GM12878 (cell line): ENCODE results near the gene DDRGK1. TPM values are rescaled to one million over a fixed set of nuclear protein-coding genes. Genes with fewer than 3 reads are reported as not detected.

Source experiments
- ATAC-seq: fragments of 200-7000 bp; cut with Tn5 transposase; 3 replicates; pipeline ENCODE4 v1.9.1; 2020; ENCODE audit warnings: mild to moderate bottlenecking, moderate library complexity
- BruUV-seq: library from RNA; stranded (reverse); fragments of 400-500 nt; replicated peaks from 2 replicates; lab custom pipeline; 2021; lab: Mats Ljungman, UMichigan
- CTCF ChIA-PET: fragments of 300-600 bp; sonication (Branson Sonifier 250); formaldehyde crosslinking; extraction: SDS; loops from one replicate; lab custom pipeline; 2021; ENCODE audit warnings: inconsistent platforms; lab: Yijun Ruan, JAX
- POLR2A ChIA-PET: fragments of 350-600 bp; formaldehyde crosslinking; extraction: SDS; loops from one replicate; lab custom pipeline; 2021; ENCODE audit warnings: inconsistent platforms; lab: Charles Lee
- RAD21 ChIA-PET: fragments of 300-600 bp; sonication (Branson Sonifier 250); formaldehyde crosslinking; loops from one replicate; lab custom pipeline; 2023; ENCODE audit warnings: antibody characterized with exemption; ENCODE audit not compliant: unreplicated experiment; lab: Charles Lee
- SMC1A ChIA-PET: fragments of 300-600 bp; sonication (Branson Sonifier 250); formaldehyde crosslinking; loops from one replicate; lab custom pipeline; 2023; ENCODE audit not compliant: unreplicated experiment, uncharacterized antibody; lab: Charles Lee
- DNase-seq: peaks from one replicate; pipeline ENCODE4 v3.0.0-alpha.2; 2011; ENCODE audit warnings: low read depth, low spot score
- FAIRE-seq: peaks from 3 replicates; lab custom pipeline; 2011; peaks lifted over from hg19 to GRCh38; lab: Jason Lieb, UNC
- H2AFZ ChIP-seq: 2 replicates; pipeline ENCODE4 v1.6.0; 2011; ENCODE audit warnings: low read depth, low read length, control low read depth; ENCODE audit not compliant: control insufficient read depth
- H3K27ac ChIP-seq: 2 replicates; pipeline ENCODE4 v1.5.1; 2011; ENCODE audit warnings: control low read depth; ENCODE audit not compliant: control insufficient read depth, insufficient read depth
- H3K27me3 ChIP-seq, 2 experiments: replicated peaks in 1 of 2; 2 replicates each; pipeline versions ENCODE4 v1.6.0 to v1.6.1; 2011; ENCODE audit warnings: low read length in 1 of 2; ENCODE audit not compliant: control insufficient read depth in 2 of 2, insufficient read depth in 2 of 2
- H3K36me3 ChIP-seq, 2 experiments: 2 replicates each; pipeline ENCODE4 v1.5.1; 2011; ENCODE audit warnings: low read length in 1 of 2; ENCODE audit not compliant: control insufficient read depth in 2 of 2, insufficient read depth in 2 of 2
- H3K4me1 ChIP-seq: 2 replicates; pipeline ENCODE4 v1.6.1; 2011; ENCODE audit warnings: mild to moderate bottlenecking, low read length, moderate library complexity, mixed read lengths; ENCODE audit not compliant: control insufficient read depth, insufficient read depth
- H3K4me2 ChIP-seq: 2 replicates; pipeline ENCODE4 v1.6.0; 2011; ENCODE audit warnings: control low read depth; ENCODE audit not compliant: control insufficient read depth, insufficient read depth
- H3K4me3 ChIP-seq: fragments of 200-600 bp; sonication (generic); 2 replicates; pipeline ENCODE4 v1.5.1; 2016
- H3K79me2 ChIP-seq: 2 replicates; pipeline ENCODE4 v1.6.0; 2011; ENCODE audit warnings: low read length; ENCODE audit not compliant: control insufficient read depth, insufficient read depth
- H3K9ac ChIP-seq: 2 replicates; pipeline ENCODE4 v1.8.0; 2011; ENCODE audit warnings: low read length, control low read depth, mixed read lengths; ENCODE audit not compliant: control insufficient read depth, insufficient read depth
- H3K9me3 ChIP-seq: replicated peaks from 3 replicates; pipeline ENCODE4 v1.5.1; 2011; ENCODE audit warnings: mild to moderate bottlenecking, low read length; ENCODE audit not compliant: control insufficient read depth, insufficient read depth
- H4K20me1 ChIP-seq: 2 replicates; pipeline ENCODE4 v1.6.0; 2011; ENCODE audit not compliant: control insufficient read depth, insufficient read depth
- ATF3 ChIP-seq: IDR thresholded peaks from 2 replicates; pipeline ENCODE4 v1.6.1; 2011; ENCODE audit warnings: low read depth, mild to moderate bottlenecking, low read length, moderate library complexity, borderline replicate concordance; ENCODE audit errors: extremely low read depth
- BMI1 ChIP-seq: fragments of 450-650 bp; IDR thresholded peaks from 2 replicates; pipeline ENCODE4 v1.6.1; 2016; ENCODE audit warnings: mild to moderate bottlenecking, moderate library complexity, borderline replicate concordance
- CBX3 ChIP-seq: fragments of 200-600 bp; sonication (generic); IDR thresholded peaks from 2 replicates; pipeline ENCODE4 v1.6.1; 2016; ENCODE audit warnings: low read depth, borderline replicate concordance
- ELK1 ChIP-seq: IDR thresholded peaks from 2 replicates; pipeline ENCODE4 v1.6.1; 2012; ENCODE audit warnings: low read depth, low read length, improper control_type of control experiment
- FOXK2 ChIP-seq: fragments of 450-650 bp; IDR thresholded peaks from 2 replicates; pipeline ENCODE4 v1.6.1; 2017; ENCODE audit warnings: mild to moderate bottlenecking, moderate library complexity
- FOXM1 ChIP-seq: IDR thresholded peaks from 2 replicates; pipeline ENCODE4 v1.6.1; 2012; ENCODE audit warnings: low read depth, mild to moderate bottlenecking, inconsistent platforms, low read length, moderate library complexity
- IRF5 ChIP-seq: fragments of 450-650 bp; IDR thresholded peaks from 2 replicates; pipeline ENCODE4 v1.6.1; 2017; ENCODE audit warnings: borderline replicate concordance
- JUND ChIP-seq: IDR thresholded peaks from 2 replicates; pipeline ENCODE4 v1.6.1; 2012; ENCODE audit warnings: low read depth, mild to moderate bottlenecking, low read length, improper control_type of control experiment, moderate library complexity
- KLF5 ChIP-seq: fragments of 450-650 bp; IDR thresholded peaks from 2 replicates; pipeline ENCODE4 v1.6.1; 2014; ENCODE audit warnings: mild to moderate bottlenecking; ENCODE audit not compliant: partially characterized antibody
- YY1 ChIP-seq: IDR thresholded peaks from 2 replicates; pipeline ENCODE4 v1.6.1; 2011; ENCODE audit warnings: low read depth, mild to moderate bottlenecking, low read length
- ZBTB11 ChIP-seq: fragments of 450-650 bp; formaldehyde crosslinking; IDR thresholded peaks from 2 replicates; pipeline ENCODE4 v1.5.0; 2022; ENCODE audit warnings: mild to moderate bottlenecking, missing genetic modification characterization
- ZBTB4 ChIP-seq: fragments of 450-650 bp; formaldehyde crosslinking; IDR thresholded peaks from 2 replicates; pipeline ENCODE4 v1.4.0; 2022; ENCODE audit warnings: mild to moderate bottlenecking, moderate library complexity
- ZNF622 ChIP-seq: fragments of 450-650 bp; IDR thresholded peaks from 2 replicates; pipeline ENCODE4 v1.6.1; 2017; ENCODE audit warnings: mild to moderate bottlenecking, inconsistent platforms
- WGBS: methylation state at CpG from one replicate; pipeline ENCODE4 v1.1.6; 2016; ENCODE audit warnings: low lambda C conversion rate; ENCODE audit not compliant: insufficient replicate concordance, insufficient coverage; ENCODE audit errors: missing lambda C conversion rate; 5-methylcytosine and 5-hydroxymethylcytosine counted together
- in situ Hi-C: fragments of 300-500 bp; cut with MboI; formaldehyde crosslinking; loops from 9 replicates; pipeline ENCODE4 v1.14.3; 2018; ENCODE audit warnings: mixed read lengths
- intact Hi-C: fragments of 100-400 bp; cut with micrococcal nuclease; formaldehyde crosslinking; loops from one replicate; pipeline ENCODE4 v1.14.2; 2022; ENCODE audit not compliant: unreplicated experiment
- polyA plus RNA-seq, 11 experiments: library from polyadenylated mRNA; depleted of rRNA in 4 of 11; unstranded in 6 of 11; stranded (reverse) in 5 of 11; fragments of >200 nt; fragmentation: Nextera tagmentation in 4 of 11; fragmentation: Illumina TruSeq in 1 of 11; extraction: Ambion mirVana in 4 of 11; extraction: Trizol in 1 of 11; gene quantifications; 1 replicate in 1 of 11; 2 replicates in 10 of 11; pipeline versions ENCODE4 v1.2.1 to v1.2.3, GENCODE V29; 2011 to 2016; ENCODE audit warnings: inconsistent platforms in 2 of 11, missing spikeins in 2 of 11, low read depth in 1 of 11
- total RNA-seq, 4 experiments: library from RNA; depleted of rRNA in 3 of 4; stranded (reverse); fragments of >200 nt in 3 of 4; fragmentation: Illumina TruSeq in 1 of 4; extraction: Trizol in 1 of 4; gene quantifications; 2 replicates each; pipeline versions ENCODE4 v1.2.1 to v1.2.3, GENCODE V29; 2013 to 2021

Gene DDRGK1
- total and polyA plus RNA-seq, 10 of the 15 experiments (the other 5 are each of a cell fraction or from before 2014, with no cell fraction given) = 4.0 to 55.2 (median 39.7) TPM

- Histone ChIP-seq H4K20me1 (no peaks in the 10 kb centered on the region), H3K4me2 (no peak overlapping the region), H2AFZ (no peak overlapping the region), H3K27me3 (peaks cover 4 to 9% of the 10 kb centered on the region in 2 experiments; a peak in 3 of 4 replicates), H3K27ac (no peak overlapping the region), H3K4me3 (no peak overlapping the region), H3K9ac (no peak overlapping the region), H3K9me3 (no peaks in the 10 kb centered on the region), H3K79me2 (no peaks in the 10 kb centered on the region), H3K4me1 (no peaks in the 10 kb centered on the region; the same call in none of the 2 replicates), H3K36me3 (no peaks in the 10 kb centered on the region)
- FAIRE-seq (no peak), DNase-seq (no peak), ATAC-seq (no peak)
- WGBS = 22% methylated on average over 8 of the region's 8 CpGs
- ChIA-PET POLR2A (no interaction called here), RAD21 (interaction anchor here (1.0 kb wide), 1 partner anchor 78 kb away, joined by 3 read pairs; no protein-coding TSS in a partner anchor), CTCF (no interaction called here), SMC1A (interaction anchor here (0.6 to 1.3 kb wide), 2 partner anchors 29 to 223 kb away, joined by 3 to 4 read pairs; no protein-coding TSS in a partner anchor)
- no TSS peak for BruUV-seq
- in situ Hi-C loops = no loop called here
- intact Hi-C loops = no loop called here
- TF ChIP-seq CBX3 = no peak
- no peak for TF ChIP-seq ATF3
- no peak for TF ChIP-seq ZNF622
- TF ChIP-seq KLF5 = no peak
- no peak for TF ChIP-seq JUND
- TF ChIP-seq YY1 = no peak
- TF ChIP-seq FOXK2 = no peak
- TF ChIP-seq FOXM1 = no peak
- TF ChIP-seq ELK1 = no peak
- TF ChIP-seq ZBTB11 (CRISPR knock-in tag) = no peak
- no peak for TF ChIP-seq ZBTB4 (CRISPR knock-in tag)
- no peak for TF ChIP-seq BMI1
- TF ChIP-seq IRF5 = no peak
Measured at GRCh38 chr20:3251806-3252205, 47.3 kb upstream of the DDRGK1 start.
